ENCODE data around the gene BMP8A. TPM values are rescaled to one million over a fixed set of nuclear protein-coding genes. Genes with fewer than 3 reads are reported as not detected.
"Not testable (repeated sequence)": the region's sequence is repeated elsewhere in the genome, so short reads cannot be mapped to it uniquely, and the experiment has no call there.

The BMP8A gene
- total RNA-seq, 3 donors from 2014 or later = 0.33 TPM; not detected in 2

- Histone ChIP-seq H3K4me1 (no peaks in the 10 kb centered on the region), H3K36me3 (no peaks in the 10 kb centered on the region), H3K27me3 (no peaks in the 10 kb centered on the region), H3K27ac (no peak overlapping the region), H3K4me3 (no peak overlapping the region), H3K9me3 (no peaks in the 10 kb centered on the region)
- no peak for DNase-seq (ENCODE audit: low spot score in 2 of 2)
- TF ChIP-seq POLR2A (IDR thresholded peaks at IDR 0.05) (no peak), CTCF (IDR thresholded peaks at IDR 0.05) (no peak), POLR2AphosphoS5 (IDR thresholded peaks at IDR 0.05) (no peak)
- intact Hi-C loops (cut with DNase I; ENCODE audit: low total_unique reads) = no loop called here
Measured at GRCh38 chr1:39500862-39501389, 9.5 kb downstream of the BMP8A start.

- TF ChIP-seq POLR2AphosphoS5 (IDR thresholded peaks at IDR 0.05) = no peak
- TF ChIP-seq CTCF (IDR thresholded peaks at IDR 0.05) = no peak
- no peak for TF ChIP-seq POLR2A (IDR thresholded peaks at IDR 0.05)
- intact Hi-C loops (cut with DNase I; ENCODE audit: low total_unique reads) = no loop called here
- Histone ChIP-seq H3K4me1 (no peaks in the 10 kb centered on the region), H3K27me3 (no peaks in the 10 kb centered on the region), H3K4me3 (no peak overlapping the region), H3K9me3 (no peaks in the 10 kb centered on the region), H3K36me3 (no peaks in the 10 kb centered on the region), H3K27ac (no peak overlapping the region)
- no peak for DNase-seq (ENCODE audit: low spot score in 2 of 2)
Measured at GRCh38 chr1:39501666-39502065, 10.2 kb downstream of the BMP8A start.

- H3K27ac ChIP-seq; intact Hi-C loops (cut with DNase I; ENCODE audit: low total_unique reads); DNase-seq (ENCODE audit: low spot score in 2 of 2); H3K4me1 ChIP-seq; H3K27me3 ChIP-seq; H3K4me3 ChIP-seq; H3K36me3 ChIP-seq; H3K9me3 ChIP-seq: not testable (repeated sequence)
Measured at GRCh38 chr1:39504436-39504835, 13.0 kb downstream of the BMP8A start.

- H3K27ac ChIP-seq = no peak overlapping the region
- H3K9me3 ChIP-seq = no peaks in the 10 kb centered on the region
- H3K36me3 ChIP-seq = no peaks in the 10 kb centered on the region
- H3K27me3 ChIP-seq = no peaks in the 10 kb centered on the region
- no peaks in the 10 kb centered on the region for H3K4me1 ChIP-seq
- no peak for DNase-seq (ENCODE audit: low spot score in 2 of 2)
- no peak overlapping the region for H3K4me3 ChIP-seq
- intact Hi-C loops (cut with DNase I; ENCODE audit: low total_unique reads) = no loop called here
- TF ChIP-seq CTCF (IDR thresholded peaks at IDR 0.05) (no peak), POLR2AphosphoS5 (IDR thresholded peaks at IDR 0.05) (no peak), POLR2A (IDR thresholded peaks at IDR 0.05) (no peak)
Measured at GRCh38 chr1:39505289-39505688, 13.9 kb downstream of the BMP8A start.

- Histone ChIP-seq H3K4me3 (no peak overlapping the region), H3K36me3 (no peaks in the 10 kb centered on the region), H3K9me3 (no peaks in the 10 kb centered on the region), H3K27ac (no peak overlapping the region), H3K27me3 (no peaks in the 10 kb centered on the region), H3K4me1 (no peaks in the 10 kb centered on the region)
- intact Hi-C loops (cut with DNase I; ENCODE audit: low total_unique reads) = no loop called here
- DNase-seq (ENCODE audit: low spot score in 2 of 2) = no peak
- no peak for TF ChIP-seq CTCF (IDR thresholded peaks at IDR 0.05)
- TF ChIP-seq POLR2AphosphoS5 (IDR thresholded peaks at IDR 0.05) = no peak
- no peak for TF ChIP-seq POLR2A (IDR thresholded peaks at IDR 0.05)
Measured at GRCh38 chr1:39507230-39507928, 15.9 kb downstream of the BMP8A start.
